ENCODE data around the gene ALDH1A3. TPM values are rescaled to one million over a fixed set of nuclear protein-coding genes. Genes with fewer than 3 reads are reported as not detected.
A peak's percentile ranks its signal among the peaks of the same experiment; 100 is the strongest.

ALDH1A3 gene
- total and polyA plus RNA-seq, 2 donors (not counting 1 experiment from before 2014, with no cell fraction given) = not detected

- H3K9ac ChIP-seq (ENCODE audit: low read length) = no peak overlapping the region
- H3K27ac Mint-ChIP-seq = peak overlapping the region; percentile 73
- H3K27me3 Mint-ChIP-seq = no peaks in the 10 kb centered on the region
- peaks cover 0 to 2% of the 10 kb centered on the region in 2 experiments for H3K36me3 ChIP-seq (replicated peaks in 1 of 2; ENCODE audit: control extremely low read depth in 1 of 2, control insufficient read depth in 1 of 2, extremely low read depth in 1 of 2, insufficient read depth in 2 of 2, low read length in 1 of 2)
- peaks cover 52% of the 10 kb centered on the region for H3K4me1 Mint-ChIP-seq
- intact Hi-C loops (cut with micrococcal nuclease) = loop anchor here (2.0 kb wide), 1 partner anchor 16 kb away; the partner anchor contains the start of gene LRRK1
- DNase-seq = peak; percentile 50
- ChIA-PET POLR2A (no interaction called here), CTCF (interaction anchor here (0.7 to 4.4 kb wide), 4 partner anchors 10 to 73 kb away, joined by 3 to 31 read pairs (median 8); partner anchors contain the start of gene LRRK1)
- TF ChIP-seq, protein P1, sequence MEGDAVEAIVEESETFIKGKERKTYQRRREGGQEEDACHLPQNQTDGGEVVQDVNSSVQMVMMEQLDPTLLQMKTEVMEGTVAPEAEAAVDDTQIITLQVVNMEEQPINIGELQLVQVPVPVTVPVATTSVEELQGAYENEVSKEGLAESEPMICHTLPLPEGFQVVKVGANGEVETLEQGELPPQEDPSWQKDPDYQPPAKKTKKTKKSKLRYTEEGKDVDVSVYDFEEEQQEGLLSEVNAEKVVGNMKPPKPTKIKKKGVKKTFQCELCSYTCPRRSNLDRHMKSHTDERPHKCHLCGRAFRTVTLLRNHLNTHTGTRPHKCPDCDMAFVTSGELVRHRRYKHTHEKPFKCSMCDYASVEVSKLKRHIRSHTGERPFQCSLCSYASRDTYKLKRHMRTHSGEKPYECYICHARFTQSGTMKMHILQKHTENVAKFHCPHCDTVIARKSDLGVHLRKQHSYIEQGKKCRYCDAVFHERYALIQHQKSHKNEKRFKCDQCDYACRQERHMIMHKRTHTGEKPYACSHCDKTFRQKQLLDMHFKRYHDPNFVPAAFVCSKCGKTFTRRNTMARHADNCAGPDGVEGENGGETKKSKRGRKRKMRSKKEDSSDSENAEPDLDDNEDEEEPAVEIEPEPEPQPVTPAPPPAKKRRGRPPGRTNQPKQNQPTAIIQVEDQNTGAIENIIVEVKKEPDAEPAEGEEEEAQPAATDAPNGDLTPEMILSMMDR (IDR thresholded peaks at IDR 0.05) = no peak
- TF ChIP-seq EZH2 (IDR thresholded peaks at IDR 0.05; ENCODE audit: borderline replicate concordance, insufficient read depth, low read depth, low read length, poor library complexity, severe bottlenecking) = no peak
- peak; percentile 65 for ATAC-seq (ENCODE audit: low read depth)
- no peaks in the 10 kb centered on the region for H3K9me3 Mint-ChIP-seq (ENCODE audit: insufficient read depth)
- H3K4me1 ChIP-seq (ENCODE audit: control insufficient read depth in 2 of 2, insufficient read depth in 2 of 2, low read length in 2 of 2) = peaks cover 50 to 51% of the 10 kb centered on the region in 2 donors
- H2AFZ ChIP-seq (ENCODE audit: insufficient read depth, low read depth, low read length, poor library complexity, severe bottlenecking) = peak overlapping the region; percentile 8
- peaks cover 35% of the 10 kb centered on the region for H3K79me2 ChIP-seq (ENCODE audit: control insufficient read depth, insufficient read depth, low read length)
- H3K27me3 ChIP-seq (replicated peaks in 1 of 4; ENCODE audit: control extremely low read depth in 1 of 4, control insufficient read depth in 3 of 4, insufficient read depth in 4 of 4, low read length in 3 of 4) = no peaks in the 10 kb centered on the region
- H4K20me1 ChIP-seq (ENCODE audit: control insufficient read depth, insufficient read depth, low read length, poor library complexity, severe bottlenecking) = peaks cover 21% of the 10 kb centered on the region
- peak overlapping the region; percentile 40 for H3K4me2 ChIP-seq (replicated peaks; ENCODE audit: low read depth, low read length, poor library complexity, severe bottlenecking)
- H3K4me3 ChIP-seq (ENCODE audit: control extremely low read depth in 1 of 5, extremely low read depth in 1 of 5, insufficient read depth in 1 of 5, low read depth in 2 of 5, low read length in 4 of 5) = no peak overlapping the region
- no peak overlapping the region for H3K27ac ChIP-seq (ENCODE audit: low read length in 2 of 2)
- H3K9me3 ChIP-seq (ENCODE audit: control extremely low read depth in 1 of 3, control insufficient read depth in 2 of 3, insufficient read depth in 1 of 3, low read length in 2 of 3) = no peaks in the 10 kb centered on the region
- peak overlapping the region; percentile 35 for H3K4me3 Mint-ChIP-seq
Measured at GRCh38 chr15:100934726-100935125, 55.1 kb downstream of the ALDH1A3 start.

GRCh38 chr15:100937171-100937570 lies 57.5 kb downstream of the ALDH1A3 start:
- intact Hi-C loops (cut with micrococcal nuclease) = no loop called here
- H3K36me3 ChIP-seq (replicated peaks in 1 of 2; ENCODE audit: control extremely low read depth in 1 of 2, control insufficient read depth in 1 of 2, extremely low read depth in 1 of 2, insufficient read depth in 2 of 2, low read length in 1 of 2) = peaks cover 0 to 2% of the 10 kb centered on the region in 2 experiments

More at GRCh38 chr15:100937171-100937570, 57.5 kb downstream of the ALDH1A3 start:
- Histone ChIP-seq H3K27me3 (replicated peaks in 1 of 4; ENCODE audit: control extremely low read depth in 1 of 4, control insufficient read depth in 3 of 4, insufficient read depth in 4 of 4, low read length in 3 of 4) (no peaks in the 10 kb centered on the region), H2AFZ (ENCODE audit: insufficient read depth, low read depth, low read length, poor library complexity, severe bottlenecking) (no peak overlapping the region), H3K9me3 (ENCODE audit: control extremely low read depth in 1 of 3, control insufficient read depth in 2 of 3, insufficient read depth in 1 of 3, low read length in 2 of 3) (no peaks in the 10 kb centered on the region), H4K20me1 (ENCODE audit: control insufficient read depth, insufficient read depth, low read length, poor library complexity, severe bottlenecking) (peaks cover 21% of the 10 kb centered on the region), H3K79me2 (ENCODE audit: control insufficient read depth, insufficient read depth, low read length) (peaks cover 35% of the 10 kb centered on the region), H3K9ac (ENCODE audit: low read length) (no peak overlapping the region), H3K27ac (ENCODE audit: low read length in 2 of 2) (no peak overlapping the region), H3K4me1 (ENCODE audit: control insufficient read depth in 2 of 2, insufficient read depth in 2 of 2, low read length in 2 of 2) (peaks cover 41 to 49% of the 10 kb centered on the region in 2 donors), H3K4me3 (ENCODE audit: control extremely low read depth in 1 of 5, extremely low read depth in 1 of 5, insufficient read depth in 1 of 5, low read depth in 2 of 5, low read length in 4 of 5) (no peak overlapping the region), H3K4me2 (replicated peaks; ENCODE audit: low read depth, low read length, poor library complexity, severe bottlenecking) (no peak overlapping the region)
- H3K27ac Mint-ChIP-seq = no peak overlapping the region
- H3K4me1 Mint-ChIP-seq = peaks cover 36% of the 10 kb centered on the region
- H3K27me3 Mint-ChIP-seq = no peaks in the 10 kb centered on the region
- no peak for ATAC-seq (ENCODE audit: low read depth)
- ChIA-PET CTCF (interaction anchor here (2.8 to 4.4 kb wide), 2 partner anchors 19 to 70 kb away, joined by 9 to 31 read pairs; partner anchors contain the start of gene LRRK1), POLR2A (no interaction called here)
- no peak for TF ChIP-seq EZH2 (IDR thresholded peaks at IDR 0.05; ENCODE audit: borderline replicate concordance, insufficient read depth, low read depth, low read length, poor library complexity, severe bottlenecking)
- TF ChIP-seq, protein P1 (IDR thresholded peaks at IDR 0.05) = no peak
- WGBS (ENCODE audit: insufficient coverage) = no CpG with 5 or more reads among the region's 4 CpGs
- DNase-seq = no peak
- no peaks in the 10 kb centered on the region for H3K9me3 Mint-ChIP-seq (ENCODE audit: insufficient read depth)
- no peak overlapping the region for H3K4me3 Mint-ChIP-seq

Measured in B cell (primary cell).